GM18873 (cell line): ENCODE results near the gene SCYGR2.

Source experiments
- ATAC-seq: cut with Tn5 transposase; IDR thresholded peaks from one replicate; pipeline ENCODE4 v1.9.1; 2021; ENCODE audit warnings: mild to moderate bottlenecking, moderate library complexity, moderate number of reproducible peaks; ENCODE audit not compliant: unreplicated experiment, low FRiP score

SCYGR2 gene

DNA sequence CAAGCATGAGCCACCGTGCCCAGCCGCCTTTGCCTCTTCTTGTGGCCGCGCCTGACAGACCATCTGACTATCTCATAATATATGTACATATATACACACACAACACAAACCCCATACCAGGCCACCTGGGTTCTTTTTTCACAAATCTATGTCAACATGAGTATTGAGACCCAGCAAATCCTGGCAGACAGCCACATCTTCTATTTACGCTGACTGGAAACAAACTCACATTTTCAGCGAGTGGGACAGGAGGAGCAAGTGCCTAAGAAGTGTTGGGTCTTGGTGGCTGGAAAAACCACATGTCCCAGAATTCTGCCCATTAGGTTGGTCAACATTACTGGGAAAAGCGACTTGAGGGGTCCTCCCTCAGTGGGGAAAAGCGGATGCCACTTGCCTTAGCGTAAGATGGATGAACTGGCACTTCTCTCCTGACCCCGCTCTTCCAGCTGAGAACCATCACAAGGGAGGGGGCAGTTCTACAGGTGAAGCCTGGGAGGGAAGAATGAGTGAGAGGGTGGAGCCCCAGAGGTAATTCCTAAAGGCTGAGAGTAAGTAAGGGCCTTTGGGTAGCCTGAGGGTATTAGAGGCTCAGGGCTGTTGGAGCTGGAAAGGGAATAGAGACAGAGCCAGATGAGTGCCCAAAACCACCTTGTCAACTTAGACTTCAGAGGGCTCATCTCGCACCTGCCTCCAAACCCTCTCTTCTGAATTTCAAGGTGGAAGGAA is 14.0 kb downstream of the SCYGR2 start:
- no peak for ATAC-seq

DNA sequence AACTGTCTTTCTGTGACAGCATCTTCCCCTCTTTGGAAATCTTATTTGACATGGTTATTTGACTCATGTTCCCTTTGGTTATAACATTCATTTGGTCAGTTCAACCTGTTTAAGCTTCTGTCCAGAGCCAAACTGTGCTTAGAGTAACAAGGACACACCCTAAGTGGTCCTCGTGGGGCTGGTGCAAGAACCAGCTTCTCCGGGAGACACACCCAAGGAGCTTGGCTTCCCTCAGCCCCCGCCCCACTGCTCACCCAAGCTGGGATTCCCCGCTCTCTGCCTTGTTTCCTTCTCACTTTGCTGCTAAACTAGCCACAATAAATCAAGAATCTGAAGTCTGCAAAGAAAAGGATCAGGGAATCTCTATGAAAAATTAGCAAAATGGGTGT is 14.6 kb downstream of the SCYGR2 start:
- ATAC-seq = no peak

DNA sequence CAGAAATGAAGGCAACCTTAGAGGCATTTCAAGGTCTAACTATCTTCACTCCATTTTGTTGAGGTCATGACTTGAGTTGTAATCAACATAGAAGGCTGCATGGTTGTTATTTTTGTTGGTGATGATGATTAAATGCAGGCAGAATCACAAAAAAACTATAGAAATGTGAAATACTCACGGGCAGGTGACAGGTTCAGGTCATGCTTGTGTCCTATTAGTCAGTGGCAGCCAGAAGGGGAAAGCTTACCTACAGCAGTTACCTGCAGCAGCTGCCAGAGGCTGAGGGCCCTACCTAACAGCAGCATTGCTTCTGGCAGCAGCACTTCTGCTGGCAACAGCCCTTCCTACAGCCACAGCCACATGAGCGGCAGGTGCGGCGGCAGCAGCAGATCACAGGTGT is 15.6 kb downstream of the SCYGR2 start:
- no peak for ATAC-seq

DNA sequence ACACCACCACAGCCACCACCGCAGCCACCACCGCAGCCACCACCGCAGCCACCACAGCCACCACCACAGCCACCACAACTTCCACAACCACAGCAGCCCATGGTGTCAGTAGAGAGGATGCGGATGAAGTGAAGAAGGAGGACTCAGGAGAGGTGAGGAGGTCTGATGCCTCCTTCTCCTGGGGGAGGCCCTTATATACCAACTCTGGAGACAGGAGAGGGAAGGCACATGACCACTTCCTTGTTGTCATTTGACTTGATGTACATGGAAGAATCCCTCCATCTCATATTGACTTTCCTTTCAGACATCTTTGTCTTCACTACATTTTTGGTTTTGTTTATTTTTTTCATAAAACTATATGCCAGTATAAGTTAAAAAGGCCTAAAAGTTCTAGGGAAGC is 16.0 kb downstream of the SCYGR2 start, which contains the start of gene SCYGR3:
Gene SCYGR3, minus strand, starts transcription at position 101 of the 400 bp plus-strand sequence. Its CDS starts 0 bp downstream, at position 101.
- no peak for ATAC-seq

DNA sequence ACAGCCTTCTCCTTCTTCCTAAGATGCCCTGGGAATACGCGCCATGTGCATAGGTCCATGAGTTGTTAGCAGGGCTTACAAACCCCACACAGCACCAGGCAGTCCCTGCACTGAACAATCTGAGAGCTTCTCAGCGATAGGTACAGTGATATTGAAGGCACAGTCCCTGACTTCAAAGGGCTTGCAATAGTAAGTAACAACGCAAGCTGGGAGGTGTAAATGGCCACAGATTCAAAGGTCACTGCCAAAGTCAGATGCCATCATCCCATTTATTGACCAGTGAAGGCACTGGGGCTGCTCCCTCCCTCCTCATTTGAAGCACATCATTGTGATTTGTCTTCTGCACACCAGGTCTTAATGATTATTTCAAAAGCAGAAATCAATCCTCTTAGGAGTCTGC is 16.5 kb downstream of the SCYGR2 start:
- no peak for ATAC-seq

DNA sequence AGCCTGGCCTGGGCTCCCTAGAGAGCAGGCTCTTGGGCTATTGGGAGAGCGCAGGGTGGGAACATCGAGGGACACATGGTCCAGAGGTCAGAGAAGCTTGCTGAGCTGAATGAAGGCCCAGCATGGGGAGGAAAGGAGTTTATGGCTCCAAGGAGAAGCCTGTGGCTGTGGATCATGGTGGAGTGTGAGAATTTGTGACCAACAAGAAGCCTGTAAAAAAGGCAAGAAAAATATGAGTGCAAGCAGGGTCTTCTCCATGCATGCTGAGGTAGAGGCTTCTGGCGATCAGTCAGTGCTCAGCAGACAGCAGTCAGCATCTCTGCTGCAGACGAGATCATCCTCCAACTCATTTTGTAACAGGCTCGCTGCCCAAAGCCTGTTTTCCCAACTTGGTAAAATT is 17.2 kb downstream of the SCYGR2 start:
- ATAC-seq = no peak

DNA sequence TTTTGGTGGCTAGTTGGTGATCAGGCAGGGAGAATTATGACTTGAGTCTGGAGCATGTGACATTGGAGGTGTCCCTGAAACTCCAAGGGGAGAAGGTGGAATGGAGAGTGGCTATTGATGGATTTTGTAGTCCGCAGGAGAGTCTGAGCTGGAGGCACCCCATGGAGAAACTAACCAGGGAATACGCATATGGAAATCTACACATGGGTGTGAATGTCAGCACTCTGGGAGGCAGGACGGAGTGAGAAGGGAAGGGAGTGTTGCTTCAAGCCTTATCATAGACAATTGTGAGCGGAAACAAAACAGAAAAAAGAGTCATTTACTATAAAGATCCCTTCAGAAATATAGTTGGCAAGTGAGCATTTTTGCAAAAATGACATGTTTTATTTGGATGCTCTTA is 17.9 kb downstream of the SCYGR2 start:
- no peak for ATAC-seq

DNA sequence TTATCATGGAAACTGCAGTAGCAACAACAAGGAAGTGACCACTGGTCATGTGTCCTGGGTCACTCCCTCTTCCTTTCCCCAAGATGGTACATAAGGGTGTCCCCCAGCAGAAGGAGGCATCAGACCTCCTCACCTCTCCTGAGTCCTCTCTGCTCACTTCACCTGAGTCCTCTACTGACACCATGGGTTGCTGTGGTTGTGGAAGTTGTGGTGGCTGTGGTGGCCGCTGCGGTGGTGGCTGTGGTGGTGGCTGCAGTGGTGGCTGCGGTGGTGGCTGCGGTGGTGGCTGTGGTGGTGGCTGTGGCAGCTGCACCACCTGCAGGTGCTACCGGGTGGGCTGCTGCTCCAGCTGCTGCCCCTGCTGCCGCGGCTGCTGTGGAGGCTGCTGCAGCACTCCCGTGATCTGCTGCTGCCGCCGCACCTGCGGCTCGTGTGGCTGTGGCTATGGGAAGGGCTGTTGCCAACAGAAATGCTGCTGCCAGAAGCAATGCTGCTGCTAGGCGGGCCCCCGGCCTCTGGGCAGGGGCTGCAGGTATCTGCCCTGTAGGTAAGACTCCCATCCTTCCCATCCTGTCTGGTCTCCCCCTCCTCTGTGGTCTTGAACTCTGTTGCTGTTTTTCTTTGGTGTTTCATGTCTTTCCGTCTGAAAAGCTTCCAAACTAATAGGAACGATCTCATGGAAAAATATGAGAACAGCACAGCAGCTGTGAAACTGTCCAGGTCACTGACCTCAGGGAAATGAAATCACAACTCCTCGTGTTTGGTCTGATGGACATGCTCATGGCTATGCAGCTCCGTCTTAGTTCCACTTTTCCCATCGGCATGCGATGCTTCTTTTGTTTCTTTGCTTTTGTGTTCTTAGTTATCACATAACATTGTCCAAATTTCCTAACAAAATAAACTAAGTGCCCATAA is 18.9 kb downstream of the SCYGR2 start, which contains the start of gene SCYGR4:
Gene SCYGR4, plus strand, starts transcription at position 183 of the 915 bp plus-strand sequence. Its CDS starts 0 bp downstream, at position 183.
- ATAC-seq = no peak

DNA sequence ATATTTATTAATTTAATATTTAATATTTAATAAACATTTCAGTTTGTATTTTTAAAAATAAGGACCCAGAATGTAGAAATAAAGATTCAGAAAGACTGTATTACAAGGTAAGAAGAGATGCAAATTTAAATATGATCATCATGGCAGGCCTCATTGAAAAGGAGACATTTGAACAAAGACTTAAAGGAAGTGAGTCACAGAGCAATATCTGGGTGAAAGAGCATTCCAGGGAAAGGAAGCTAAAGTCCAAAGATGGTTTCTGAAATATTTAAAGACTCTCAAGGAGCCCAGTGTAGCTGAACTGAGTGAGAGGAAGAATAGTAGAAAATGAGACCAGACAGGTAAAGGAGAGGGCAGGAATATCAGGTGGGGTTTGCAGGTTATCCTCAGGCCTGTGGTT is 24.5 kb downstream of the SCYGR2 start:
- ATAC-seq = no peak

DNA sequence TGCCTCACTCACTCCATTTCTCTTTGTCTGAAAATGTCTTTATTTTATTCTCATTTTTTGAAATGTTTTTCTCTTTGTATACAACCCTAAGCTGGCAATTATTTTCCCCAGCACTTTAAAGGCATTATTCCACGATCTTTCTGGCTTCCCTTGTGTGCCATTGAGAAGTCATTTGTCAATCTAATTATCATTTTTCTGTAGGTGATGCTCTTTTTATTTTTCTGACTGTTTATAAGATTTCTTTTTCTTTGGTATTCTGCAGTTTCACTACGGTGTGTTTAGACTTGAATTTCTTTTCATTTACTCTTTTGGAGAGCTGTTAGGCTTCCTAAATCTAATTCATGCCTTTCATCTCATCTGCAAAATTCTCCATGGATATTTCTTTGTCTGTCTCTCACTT is 26.7 kb downstream of the SCYGR2 start:
- ATAC-seq = no peak

DNA sequence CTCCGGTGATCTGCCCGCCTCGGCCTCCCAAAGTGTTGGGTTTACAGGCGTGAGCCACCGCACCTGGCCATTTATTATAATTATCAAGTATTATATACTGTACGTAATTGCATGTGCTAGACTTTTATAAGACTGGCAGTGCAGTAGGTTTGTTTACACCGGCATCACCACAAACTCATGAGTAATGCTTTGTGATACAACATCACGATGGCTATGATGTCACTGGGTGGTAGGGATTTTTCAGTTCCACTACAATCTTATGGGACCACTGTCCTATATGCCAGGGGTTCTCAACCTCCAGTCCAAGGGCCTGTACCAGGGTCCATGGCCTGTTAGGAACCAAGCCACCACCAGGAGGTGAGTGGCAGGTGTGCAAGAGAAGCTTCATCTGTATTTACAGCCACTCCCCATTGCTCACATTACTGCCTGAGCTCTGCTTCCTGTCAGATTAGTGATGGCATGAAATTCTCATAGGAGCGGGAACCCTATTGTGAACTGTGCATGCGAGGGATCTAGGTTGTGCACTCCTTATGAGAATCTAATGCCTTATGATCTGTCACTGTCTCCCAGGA is 28.0 kb downstream of the SCYGR2 start:
- ATAC-seq = no peak

DNA sequence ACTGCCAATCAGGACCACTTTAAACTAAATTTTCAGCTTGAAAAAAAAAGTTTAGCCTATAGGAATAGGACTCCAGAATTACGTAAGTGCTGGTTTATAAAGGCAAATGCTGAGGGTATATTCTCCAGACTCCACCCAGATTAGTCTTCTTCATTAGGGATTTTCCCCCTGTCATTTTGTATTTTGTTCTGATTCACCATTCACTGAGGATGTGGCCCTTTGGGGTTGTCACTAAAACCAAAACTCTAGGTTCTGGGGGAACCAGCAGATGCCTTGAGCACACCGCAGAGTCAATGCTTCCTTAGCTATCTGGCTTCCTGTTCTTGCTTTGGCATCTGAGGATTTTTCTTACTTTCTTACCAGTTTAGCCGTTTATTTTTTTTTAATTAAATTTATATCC is 29.1 kb downstream of the SCYGR2 start:
- ATAC-seq = peak; percentile 98

DNA sequence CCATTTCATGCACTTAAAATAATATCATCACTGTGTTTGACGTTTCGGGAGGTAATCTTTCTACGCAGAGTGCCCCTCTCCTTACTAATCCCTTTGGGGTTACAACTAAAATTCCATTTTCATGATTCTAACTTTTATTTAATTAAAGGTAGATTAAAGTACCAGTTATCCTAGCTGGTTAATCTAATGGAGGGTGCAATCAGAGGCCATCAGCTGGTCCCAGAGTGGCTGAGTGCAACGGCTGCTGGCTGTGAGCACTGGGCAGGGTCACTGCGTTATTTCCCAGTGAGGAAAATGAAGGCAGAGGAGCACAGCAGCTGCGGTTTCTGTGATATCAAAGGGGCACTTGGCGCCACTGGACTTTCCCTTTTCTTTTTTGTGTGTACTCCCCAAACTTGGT is 30.7 kb downstream of the SCYGR2 start:
- ATAC-seq = no peak

DNA sequence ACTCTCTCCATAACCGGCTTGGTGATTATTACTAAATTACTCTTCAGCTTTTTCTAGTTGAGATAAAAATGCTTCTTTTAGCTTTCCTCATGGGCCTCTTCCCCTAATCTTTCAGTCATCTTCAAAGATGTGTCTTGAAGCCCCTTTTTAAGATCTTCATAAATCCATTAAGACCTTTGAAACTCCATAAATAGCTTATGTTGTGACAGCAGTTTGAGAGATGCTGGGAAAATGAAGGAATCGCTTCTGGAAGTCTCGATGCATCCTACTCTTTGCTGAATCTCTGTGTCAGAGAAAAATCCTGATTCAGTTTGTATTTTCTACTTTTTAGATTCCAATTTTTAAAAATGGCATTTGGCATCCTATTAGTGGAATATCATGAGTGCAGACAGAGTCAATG is 31.6 kb downstream of the SCYGR2 start:
- ATAC-seq = no peak

DNA sequence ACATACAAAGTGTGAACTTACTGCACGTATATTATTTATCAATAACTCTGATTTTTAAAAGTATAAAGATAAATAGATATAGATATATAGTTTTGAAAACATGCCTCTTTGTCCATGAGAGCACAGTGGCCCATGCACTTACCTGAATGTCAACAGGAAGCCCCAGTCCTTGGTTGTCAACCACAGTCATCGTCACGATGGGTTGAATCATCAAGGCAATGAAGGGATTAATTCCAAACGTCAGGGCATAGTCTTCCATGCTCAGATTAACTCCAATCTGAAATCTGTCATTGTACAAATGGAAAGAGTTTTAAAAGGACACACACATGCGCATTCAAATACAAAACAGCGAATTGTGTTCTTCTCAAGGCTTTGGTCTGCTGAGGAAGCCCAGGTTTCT is 34.1 kb downstream of the SCYGR2 start:
- no peak for ATAC-seq

DNA sequence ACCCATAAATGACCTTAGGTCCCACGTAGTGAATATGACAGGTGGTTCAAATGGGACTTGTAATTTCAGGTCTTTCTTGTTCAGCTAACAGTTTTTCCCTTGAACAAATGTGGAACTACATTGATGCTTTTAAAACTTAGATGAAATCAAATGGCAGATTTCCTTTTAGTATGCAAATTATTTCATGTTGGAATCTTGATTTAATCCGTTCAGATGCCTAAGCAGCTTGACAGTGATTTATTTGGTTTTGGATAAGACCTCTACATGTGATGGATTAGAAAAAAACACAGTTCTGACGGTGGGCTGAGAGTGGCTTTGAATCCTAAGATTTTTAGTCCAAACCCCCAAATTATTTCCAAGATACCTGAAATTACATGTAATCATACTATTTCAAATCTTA is 35.5 kb downstream of the SCYGR2 start:
- ATAC-seq = no peak

DNA sequence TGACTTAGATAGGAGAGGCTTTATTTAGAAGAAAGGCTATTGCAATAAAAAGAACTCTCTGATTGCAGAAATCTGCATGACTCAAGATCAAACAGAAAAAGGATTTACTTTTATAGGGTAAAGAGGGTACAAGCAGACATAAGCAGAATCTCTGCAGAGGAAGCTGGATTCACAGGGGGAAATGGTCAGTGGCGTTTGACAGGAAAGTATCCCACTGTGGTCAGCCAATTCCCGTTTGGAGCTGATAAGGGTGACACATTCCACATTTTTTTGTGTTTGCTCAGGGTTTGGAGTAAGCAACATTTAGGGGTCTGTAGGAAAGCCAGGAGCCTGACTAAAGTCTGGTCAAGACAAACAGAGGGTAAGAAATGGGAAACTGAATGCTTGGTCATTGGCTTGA is 44.0 kb downstream of the SCYGR2 start:
- ATAC-seq = no peak

DNA sequence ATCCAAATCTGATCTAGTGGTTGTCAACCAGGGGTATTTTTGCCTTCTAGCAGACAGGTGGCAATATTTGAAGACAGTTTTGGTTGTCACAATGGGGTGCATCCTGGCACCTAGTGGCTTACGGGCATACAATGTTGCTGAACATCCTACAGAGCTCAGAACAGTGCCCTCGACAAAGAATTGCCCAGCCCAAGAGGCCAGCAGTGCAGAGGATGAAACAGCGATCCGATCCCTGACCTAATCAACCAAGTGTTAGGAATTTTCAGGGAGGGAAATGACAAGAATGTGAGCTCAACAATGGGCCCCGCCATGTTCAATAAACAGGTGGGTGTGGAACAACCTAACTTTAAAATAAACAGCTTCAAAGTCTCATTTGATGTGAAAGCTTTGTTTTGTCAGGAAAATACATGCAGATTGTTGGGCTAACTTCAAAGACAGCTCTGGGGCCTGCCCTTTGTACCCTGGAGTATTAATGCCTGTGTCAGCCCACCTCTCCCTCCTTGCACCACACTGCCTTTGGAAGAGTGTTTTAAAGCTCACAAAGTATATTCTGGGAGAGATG is 45.4 kb downstream of the SCYGR2 start:
- no peak for ATAC-seq
